CD14-positive monocyte (primary cell): Measurements from ENCODE around the gene ZCCHC14. TPM values are rescaled to one million over a fixed set of nuclear protein-coding genes. Genes with fewer than 3 reads are reported as not detected.

Experiments used
- DNase-seq, 3 donors: peaks; one replicate each; pipeline ENCODE4 v3.0.0-alpha.2; 2011 to 2022
- H2AFZ ChIP-seq: 2 replicates; pipeline ENCODE4 v1.6.0; 2012; ENCODE audit warnings: mild to moderate bottlenecking, low read depth, low read length, inconsistent platforms; ENCODE audit not compliant: insufficient read depth, poor library complexity, severe bottlenecking
- H3K27ac ChIP-seq, 2 donors: 1 replicate in 1 of 2; 2 replicates in 1 of 2; pipeline ENCODE4 v1.5.1; 2012 to 2013; ENCODE audit warnings: low read length in 2 of 2, control low read depth in 1 of 2, inconsistent platforms in 1 of 2, low read depth in 1 of 2, mild to moderate bottlenecking in 1 of 2
- H3K27me3 ChIP-seq, 2 donors: one replicate each; pipeline versions ENCODE4 v1.6.0 to v1.6.1; 2011 to 2013; ENCODE audit warnings: low read length in 2 of 2; ENCODE audit not compliant: control insufficient read depth in 2 of 2, insufficient read depth in 2 of 2
- H3K36me3 ChIP-seq, 2 donors: replicated peaks in 1 of 2; 1 replicate in 1 of 2; 2 replicates in 1 of 2; pipeline versions ENCODE4 v1.5.1 to v1.6.1; 2012 to 2013; ENCODE audit warnings: low read length in 2 of 2, control low read depth in 1 of 2, inconsistent platforms in 1 of 2, mild to moderate bottlenecking in 1 of 2; ENCODE audit not compliant: insufficient read depth in 2 of 2, control insufficient read depth in 1 of 2
- H3K4me1 ChIP-seq, 2 donors: 1 replicate in 1 of 2; 2 replicates in 1 of 2; pipeline versions ENCODE4 v1.5.1 to v1.6.1; 2012 to 2013; ENCODE audit warnings: low read length in 2 of 2, control low read depth in 1 of 2, inconsistent platforms in 1 of 2, mild to moderate bottlenecking in 1 of 2, moderate library complexity in 1 of 2; ENCODE audit not compliant: insufficient read depth in 2 of 2, control insufficient read depth in 1 of 2
- H3K4me2 ChIP-seq: replicated peaks from 2 replicates; pipeline ENCODE3; 2012; ENCODE audit warnings: low read length, moderate library complexity, mild to moderate bottlenecking; ENCODE audit not compliant: poor library complexity, severe bottlenecking; ENCODE audit errors: extremely low read depth
- H3K4me3 ChIP-seq, 3 experiments: fragments of 200-600 bp in 1 of 3; sonication (generic) in 1 of 3; replicated peaks in 1 of 3; 1 replicate in 2 of 3; 2 replicates in 1 of 3; pipeline ENCODE4 v1.5.1; 2011 to 2013; ENCODE audit warnings: low read length in 3 of 3, mild to moderate bottlenecking in 3 of 3, control low read depth in 2 of 3, low read depth in 2 of 3, inconsistent platforms in 1 of 3, moderate library complexity in 1 of 3
- H3K79me2 ChIP-seq: 2 replicates; pipeline ENCODE4 v1.6.0; 2012; ENCODE audit warnings: mild to moderate bottlenecking, control low read depth, inconsistent platforms, low read length, moderate library complexity; ENCODE audit not compliant: insufficient read depth
- H3K9ac ChIP-seq: 2 replicates; pipeline ENCODE4 v1.6.0; 2017; ENCODE audit warnings: low read length, mild to moderate bottlenecking; ENCODE audit not compliant: insufficient read depth, poor library complexity, severe bottlenecking
- H3K9me3 ChIP-seq, 2 donors: replicated peaks in 1 of 2; 1 replicate in 1 of 2; 2 replicates in 1 of 2; pipeline versions ENCODE4 v1.5.1 to v1.6.1; 2012 to 2013; ENCODE audit warnings: low read length in 2 of 2, control low read depth in 1 of 2; ENCODE audit not compliant: control insufficient read depth in 1 of 2, insufficient read depth in 1 of 2
- H4K20me1 ChIP-seq: 2 replicates; pipeline ENCODE4 v1.6.0; 2012; ENCODE audit warnings: mild to moderate bottlenecking, low read length, control low read depth, moderate library complexity; ENCODE audit not compliant: insufficient read depth
- H3K27ac Mint-ChIP-seq, 7 donors: one replicate each; pipeline ENCODE4 v1.8.0; 2020; ENCODE audit warnings: mild to moderate bottlenecking in 7 of 7, mixed read lengths in 7 of 7, moderate library complexity in 6 of 7, inconsistent platforms in 2 of 7
- H3K27me3 Mint-ChIP-seq, 3 donors: one replicate each; pipeline ENCODE4 v1.8.0; 2021 to 2022; ENCODE audit warnings: low read depth in 3 of 3, mild to moderate bottlenecking in 3 of 3, mixed read lengths in 3 of 3, moderate library complexity in 3 of 3, inconsistent platforms in 1 of 3
- H3K36me3 Mint-ChIP-seq, 2 donors: one replicate each; pipeline ENCODE4 v1.8.0; 2020; ENCODE audit warnings: mixed read lengths in 2 of 2, inconsistent platforms in 1 of 2, mild to moderate bottlenecking in 1 of 2
- H3K4me1 Mint-ChIP-seq: one replicate; pipeline ENCODE4 v1.8.0; 2020; ENCODE audit warnings: mild to moderate bottlenecking, mixed read lengths
- H3K4me3 Mint-ChIP-seq, 2 donors: one replicate each; pipeline ENCODE4 v1.8.0; 2020; ENCODE audit warnings: mild to moderate bottlenecking in 2 of 2, mixed read lengths in 2 of 2, moderate library complexity in 1 of 2
- H3K9me3 Mint-ChIP-seq, 7 donors: one replicate each; pipeline ENCODE4 v1.8.0; 2020 to 2022; ENCODE audit warnings: mixed read lengths in 7 of 7, mild to moderate bottlenecking in 6 of 7, moderate library complexity in 6 of 7, inconsistent platforms in 2 of 7
- WGBS: methylation state at CpG from one replicate; pipeline ENCODE4 v1.1.5; 2013; ENCODE audit warnings: missing lambda C conversion rate; ENCODE audit not compliant: insufficient coverage; 5-methylcytosine and 5-hydroxymethylcytosine counted together
- intact Hi-C, 2 donors: fragments of 100-400 bp; cut with micrococcal nuclease; formaldehyde crosslinking; loops; one replicate each; pipeline versions ENCODE4 v1.15.0 to v1.15.1; 2023
- polyA plus RNA-seq, 3 donors: library from polyadenylated mRNA; depleted of rRNA in 1 of 3; unstranded in 2 of 3; stranded (reverse) in 1 of 3; fragments of 300-500 nt in 2 of 3; fragments of >200 nt in 1 of 3; fragmentation: Illumina TruSeq in 2 of 3; gene quantifications; 1 replicate in 2 of 3; 2 replicates in 1 of 3; pipeline ENCODE4 v1.2.3, GENCODE V29; 2012 to 2021
- TF ChIP-seq, protein P1 (sequence below): fragments of 200-600 bp; IDR thresholded peaks from one replicate; pipeline ENCODE4 v1.8.0; 2022; ENCODE audit warnings: antibody characterized with exemption, mild to moderate bottlenecking

Gene ZCCHC14
- polyA plus RNA-seq, 3 donors: 0.11 to 4.0 (median 0.22) TPM

DNA sequence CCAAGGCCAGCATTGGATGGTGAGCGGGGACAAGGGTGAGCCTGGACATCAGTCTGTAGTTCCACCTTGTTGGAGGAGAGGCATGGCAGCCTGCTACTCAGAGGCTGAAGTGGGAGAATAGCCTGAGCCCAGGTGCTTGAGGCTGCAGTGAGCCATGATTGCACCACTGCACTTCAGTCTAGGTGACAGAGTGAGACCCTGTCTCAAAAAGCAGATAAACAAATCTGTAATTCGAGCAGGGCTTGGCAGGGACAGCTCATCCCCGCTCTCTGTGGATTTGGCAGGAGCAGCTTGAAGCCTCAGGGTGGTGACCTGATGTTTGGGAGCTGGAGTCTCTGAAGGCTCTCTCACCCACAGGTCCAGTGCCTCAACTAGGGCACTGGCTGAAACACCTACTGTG is 38.6 kb upstream of the ZCCHC14 start:
- H3K36me3 ChIP-seq: no peaks in the 10 kb centered on the region
- TF ChIP-seq, protein P1, sequence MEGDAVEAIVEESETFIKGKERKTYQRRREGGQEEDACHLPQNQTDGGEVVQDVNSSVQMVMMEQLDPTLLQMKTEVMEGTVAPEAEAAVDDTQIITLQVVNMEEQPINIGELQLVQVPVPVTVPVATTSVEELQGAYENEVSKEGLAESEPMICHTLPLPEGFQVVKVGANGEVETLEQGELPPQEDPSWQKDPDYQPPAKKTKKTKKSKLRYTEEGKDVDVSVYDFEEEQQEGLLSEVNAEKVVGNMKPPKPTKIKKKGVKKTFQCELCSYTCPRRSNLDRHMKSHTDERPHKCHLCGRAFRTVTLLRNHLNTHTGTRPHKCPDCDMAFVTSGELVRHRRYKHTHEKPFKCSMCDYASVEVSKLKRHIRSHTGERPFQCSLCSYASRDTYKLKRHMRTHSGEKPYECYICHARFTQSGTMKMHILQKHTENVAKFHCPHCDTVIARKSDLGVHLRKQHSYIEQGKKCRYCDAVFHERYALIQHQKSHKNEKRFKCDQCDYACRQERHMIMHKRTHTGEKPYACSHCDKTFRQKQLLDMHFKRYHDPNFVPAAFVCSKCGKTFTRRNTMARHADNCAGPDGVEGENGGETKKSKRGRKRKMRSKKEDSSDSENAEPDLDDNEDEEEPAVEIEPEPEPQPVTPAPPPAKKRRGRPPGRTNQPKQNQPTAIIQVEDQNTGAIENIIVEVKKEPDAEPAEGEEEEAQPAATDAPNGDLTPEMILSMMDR: no peak
- no peak overlapping the region for H3K4me3 Mint-ChIP-seq
- no peak overlapping the region for H3K27ac Mint-ChIP-seq
- H3K4me1 ChIP-seq: no peaks in the 10 kb centered on the region
- H3K36me3 Mint-ChIP-seq: no peaks in the 10 kb centered on the region
- H3K4me3 ChIP-seq: no peak overlapping the region
- no peaks in the 10 kb centered on the region for H3K79me2 ChIP-seq
- intact Hi-C loops: no loop called here
- no peak for DNase-seq
- no peak overlapping the region for H3K9ac ChIP-seq
- no peaks in the 10 kb centered on the region for H3K27me3 ChIP-seq
- no peaks in the 10 kb centered on the region for H4K20me1 ChIP-seq
- no peaks in the 10 kb centered on the region for H3K4me1 Mint-ChIP-seq
- peaks cover 23 to 45% (median 42%) of the 10 kb centered on the region in 7 donors for H3K9me3 Mint-ChIP-seq
- 85% methylated on average over 3 of the region's 3 CpGs for WGBS
- H3K9me3 ChIP-seq: peaks cover 11 to 29% of the 10 kb centered on the region in 2 donors
- no peak overlapping the region for H2AFZ ChIP-seq
- no peak overlapping the region for H3K4me2 ChIP-seq
- no peak overlapping the region for H3K27ac ChIP-seq
- peaks cover 4 to 22% (median 14%) of the 10 kb centered on the region in 3 donors for H3K27me3 Mint-ChIP-seq

DNA sequence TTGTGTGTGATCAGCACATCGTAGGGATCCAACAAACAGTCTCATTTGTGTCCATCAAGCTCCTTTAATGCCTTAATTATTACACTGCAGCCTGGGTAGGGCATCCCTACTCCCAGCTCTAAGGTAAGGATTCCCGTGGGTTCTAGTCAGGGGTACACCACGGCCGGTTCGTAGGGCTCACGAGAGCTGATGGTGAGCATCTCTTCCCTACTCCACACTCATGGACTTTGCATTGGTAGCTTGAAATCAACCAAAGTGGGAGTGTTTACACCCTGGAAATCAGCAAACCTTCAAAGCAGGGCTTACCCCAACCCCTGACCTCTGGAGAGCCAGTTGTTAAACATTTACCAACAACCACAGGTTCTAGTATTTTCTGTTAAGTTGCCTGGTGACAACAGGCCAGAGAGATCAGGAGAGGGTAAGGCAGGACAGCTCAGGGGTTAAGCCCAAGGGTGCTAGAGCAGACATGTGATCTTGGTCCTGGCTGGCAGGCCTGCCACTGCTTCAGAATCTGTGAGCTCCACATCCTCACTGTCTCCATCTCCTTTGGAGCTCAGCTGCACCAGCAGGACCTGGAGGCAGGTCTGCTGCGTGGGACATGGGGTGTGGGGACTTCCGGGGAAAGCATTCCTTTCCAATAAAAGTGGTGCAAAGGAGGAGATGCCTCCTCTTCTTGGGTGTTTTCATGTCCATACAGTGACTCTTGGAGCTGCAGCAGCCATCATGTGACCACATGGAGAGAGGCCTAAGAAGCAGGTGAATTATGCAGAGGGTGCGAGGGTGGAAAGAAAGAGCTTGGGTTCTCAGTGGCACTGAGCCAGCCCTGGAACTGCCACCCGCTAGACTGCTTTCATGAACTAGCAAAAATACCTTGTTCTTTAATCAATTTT is 36.1 kb upstream of the ZCCHC14 start:
- no peaks in the 10 kb centered on the region for H3K79me2 ChIP-seq
- H3K4me1 ChIP-seq: no peaks in the 10 kb centered on the region
- TF ChIP-seq, protein P1: no peak
- no peak overlapping the region for H3K27ac ChIP-seq
- no peak overlapping the region for H3K9ac ChIP-seq
- H3K36me3 Mint-ChIP-seq: no peaks in the 10 kb centered on the region
- peaks cover 10 to 22% (median 20%) of the 10 kb centered on the region in 3 donors for H3K27me3 Mint-ChIP-seq
- H4K20me1 ChIP-seq: no peaks in the 10 kb centered on the region
- no peaks in the 10 kb centered on the region for H3K36me3 ChIP-seq
- H3K4me3 ChIP-seq: no peak overlapping the region
- no peak overlapping the region for H3K4me2 ChIP-seq
- H3K4me1 Mint-ChIP-seq: no peaks in the 10 kb centered on the region
- H2AFZ ChIP-seq: no peak overlapping the region
- no peak overlapping the region for H3K4me3 Mint-ChIP-seq
- 100% methylated on average over 4 of the region's 10 CpGs for WGBS
- no peak overlapping the region for H3K27ac Mint-ChIP-seq
- no peak for DNase-seq
- intact Hi-C loops: no loop called here
- H3K9me3 Mint-ChIP-seq: peaks cover 16 to 39% (median 30%) of the 10 kb centered on the region in 7 donors
- peaks cover 0 to 3% of the 10 kb centered on the region in 2 donors for H3K27me3 ChIP-seq
- H3K9me3 ChIP-seq: peaks cover 11 to 22% of the 10 kb centered on the region in 2 donors
